ENCODE results near the gene RRAS2.

- TF ChIP-seq CTCF (IDR thresholded peaks at IDR 0.05) (no peak), POLR2A (IDR thresholded peaks at IDR 0.05) (no peak)
Observed at GRCh38 chr11:14372011-14372410, 13.0 kb upstream of the RRAS2 start.

Data from Peyer's patch (tissue), 4 donors.